ENCODE measurements around the gene KRCC1.

KRCC1 gene

DNA sequence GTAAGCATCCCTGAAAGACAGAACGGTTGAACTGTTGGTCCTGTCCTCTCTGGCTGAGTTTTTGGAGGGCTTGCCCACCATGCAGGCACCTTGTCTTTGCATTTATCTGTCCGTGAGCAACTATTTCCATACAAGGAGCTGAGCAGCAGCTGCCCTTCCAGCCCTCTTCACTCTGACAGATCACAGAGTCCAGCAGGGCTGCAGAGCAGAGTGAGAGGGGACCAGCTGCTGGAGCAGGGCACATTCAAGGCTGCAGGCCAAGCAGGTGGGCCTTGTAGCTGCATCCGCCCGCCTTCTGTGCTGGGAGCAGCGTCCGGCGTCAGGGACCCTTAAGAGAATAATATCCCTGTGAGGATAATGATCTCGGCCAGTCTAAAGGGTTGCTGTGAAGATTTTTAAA, 21.5 kb upstream of the KRCC1 start:
- in situ Hi-C loops (cut with MboI; ENCODE audit: low sequenced_read_pairs): no loop called here

- in situ Hi-C loops (cut with MboI; ENCODE audit: low sequenced_read_pairs): no loop called here
Measured at GRCh38 chr2:88074854-88075292, 19.3 kb upstream of the KRCC1 start.

- in situ Hi-C loops (cut with MboI; ENCODE audit: low sequenced_read_pairs): no loop called here
Measured at GRCh38 chr2:88074150-88074549, 18.6 kb upstream of the KRCC1 start.

DNA sequence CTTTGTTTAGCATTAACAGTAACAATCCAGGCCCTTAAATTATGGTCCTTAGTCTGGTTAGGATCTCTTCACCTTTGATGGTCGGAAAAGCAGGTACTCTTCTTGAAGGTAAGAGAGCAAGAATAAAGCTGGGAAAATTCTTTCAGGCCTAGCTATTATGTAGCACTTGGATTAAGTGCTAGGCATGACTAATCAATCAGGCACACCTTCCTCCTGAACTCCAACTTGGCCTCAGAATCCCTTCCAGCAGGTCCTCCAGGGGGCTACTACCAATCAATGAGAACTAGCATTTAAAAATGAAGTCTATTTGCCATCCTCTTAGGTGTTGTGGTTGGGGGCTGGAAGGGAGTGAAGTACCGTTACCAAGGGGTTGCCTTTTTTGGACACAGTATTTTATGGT, 15.8 kb upstream of the KRCC1 start:
- in situ Hi-C loops (cut with MboI; ENCODE audit: low sequenced_read_pairs): no loop called here

DNA sequence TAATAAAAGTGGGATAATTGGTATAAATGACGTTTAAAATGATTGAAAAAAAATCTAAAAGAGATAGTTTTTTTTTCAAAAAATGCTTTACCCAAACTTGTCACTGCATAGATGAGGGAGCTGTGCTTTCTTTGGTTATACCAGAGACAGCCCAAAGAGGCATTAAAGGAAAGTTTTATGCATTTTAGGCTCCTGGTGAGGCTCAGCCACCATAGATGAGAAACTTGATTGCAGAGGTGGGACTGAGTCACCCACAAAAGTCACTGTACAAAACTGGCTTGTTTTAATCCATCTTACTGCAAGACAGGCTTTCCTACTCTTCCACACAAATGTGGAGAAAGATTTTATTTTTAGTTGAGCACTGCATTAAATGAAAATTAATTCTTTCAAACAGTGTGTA, 14.5 kb upstream of the KRCC1 start:
- in situ Hi-C loops (cut with MboI; ENCODE audit: low sequenced_read_pairs): no loop called here

DNA sequence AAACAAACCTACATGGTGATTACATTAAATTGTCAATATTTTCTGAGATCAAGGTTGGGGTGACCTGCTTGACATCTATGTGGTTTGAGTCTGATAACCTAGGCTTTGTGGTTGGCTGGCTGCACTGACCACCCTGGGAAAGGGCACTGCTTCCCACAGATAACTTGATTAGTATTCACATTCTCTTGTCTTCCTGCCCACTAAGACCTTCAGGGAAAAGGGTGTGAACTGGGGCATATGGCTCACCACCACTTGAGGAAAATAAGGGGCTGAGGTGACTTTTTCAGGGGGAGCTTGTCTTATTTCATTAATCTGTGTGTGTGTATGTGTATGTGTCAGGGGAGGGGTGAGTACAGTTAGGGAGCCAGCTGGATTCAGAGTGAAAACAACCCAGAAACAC, 13.5 kb upstream of the KRCC1 start:
- in situ Hi-C loops (cut with MboI; ENCODE audit: low sequenced_read_pairs): loop anchor here (10.0 kb wide), 1 partner anchor 96 kb away; no protein-coding TSS in a partner anchor

GRCh38 chr2:88068044-88068443, 12.5 kb upstream of the KRCC1 start:
- in situ Hi-C loops (cut with MboI; ENCODE audit: low sequenced_read_pairs): loop anchor here (10.0 kb wide), 1 partner anchor 97 kb away; no protein-coding TSS in a partner anchor

- in situ Hi-C loops (cut with MboI; ENCODE audit: low sequenced_read_pairs): loop anchor here (10.0 kb wide), 1 partner anchor 97 kb away; no protein-coding TSS in a partner anchor
Measured at GRCh38 chr2:88067598-88067997, 12.0 kb upstream of the KRCC1 start, which contains the start of gene SMYD1. SMYD1 (plus strand) TSS chr2:88067825; CDS start chr2:88067865, 40 bp downstream.

GRCh38 chr2:88067189-88067588, 11.6 kb upstream of the KRCC1 start:
- in situ Hi-C loops (cut with MboI; ENCODE audit: low sequenced_read_pairs): loop anchor here (10.0 kb wide), 1 partner anchor 98 kb away; no protein-coding TSS in a partner anchor

GRCh38 chr2:88066543-88066942, 11.0 kb upstream of the KRCC1 start:
- in situ Hi-C loops (cut with MboI; ENCODE audit: low sequenced_read_pairs): loop anchor here (10.0 kb wide), 1 partner anchor 98 kb away; no protein-coding TSS in a partner anchor

DNA sequence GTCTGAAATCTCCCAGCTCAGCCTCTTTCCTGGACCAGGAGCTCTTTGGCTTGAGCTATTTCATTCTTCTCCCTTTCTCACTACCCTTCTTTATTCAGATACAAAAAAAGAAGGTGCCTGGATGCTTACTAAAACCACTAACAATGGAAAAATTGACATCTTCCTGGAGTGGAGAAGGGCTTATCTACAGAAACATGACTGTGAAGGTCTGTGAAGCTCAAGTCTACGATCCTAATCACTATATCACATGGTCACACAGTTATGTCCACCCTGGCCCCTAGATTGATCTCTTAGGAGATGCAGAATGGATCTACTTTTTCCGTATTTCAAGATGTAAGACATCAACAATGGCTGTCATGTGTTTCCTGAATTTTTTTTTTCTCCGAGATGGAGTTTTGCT, 5.7 kb upstream of the KRCC1 start:
- in situ Hi-C loops (cut with MboI; ENCODE audit: low sequenced_read_pairs): loop anchor here (10.0 kb wide), 1 partner anchor 104 kb away; no protein-coding TSS in a partner anchor

GRCh38 chr2:88060907-88061275, 5.3 kb upstream of the KRCC1 start:
- in situ Hi-C loops (cut with MboI; ENCODE audit: low sequenced_read_pairs): loop anchor here (10.0 kb wide), 1 partner anchor 104 kb away; no protein-coding TSS in a partner anchor

DNA sequence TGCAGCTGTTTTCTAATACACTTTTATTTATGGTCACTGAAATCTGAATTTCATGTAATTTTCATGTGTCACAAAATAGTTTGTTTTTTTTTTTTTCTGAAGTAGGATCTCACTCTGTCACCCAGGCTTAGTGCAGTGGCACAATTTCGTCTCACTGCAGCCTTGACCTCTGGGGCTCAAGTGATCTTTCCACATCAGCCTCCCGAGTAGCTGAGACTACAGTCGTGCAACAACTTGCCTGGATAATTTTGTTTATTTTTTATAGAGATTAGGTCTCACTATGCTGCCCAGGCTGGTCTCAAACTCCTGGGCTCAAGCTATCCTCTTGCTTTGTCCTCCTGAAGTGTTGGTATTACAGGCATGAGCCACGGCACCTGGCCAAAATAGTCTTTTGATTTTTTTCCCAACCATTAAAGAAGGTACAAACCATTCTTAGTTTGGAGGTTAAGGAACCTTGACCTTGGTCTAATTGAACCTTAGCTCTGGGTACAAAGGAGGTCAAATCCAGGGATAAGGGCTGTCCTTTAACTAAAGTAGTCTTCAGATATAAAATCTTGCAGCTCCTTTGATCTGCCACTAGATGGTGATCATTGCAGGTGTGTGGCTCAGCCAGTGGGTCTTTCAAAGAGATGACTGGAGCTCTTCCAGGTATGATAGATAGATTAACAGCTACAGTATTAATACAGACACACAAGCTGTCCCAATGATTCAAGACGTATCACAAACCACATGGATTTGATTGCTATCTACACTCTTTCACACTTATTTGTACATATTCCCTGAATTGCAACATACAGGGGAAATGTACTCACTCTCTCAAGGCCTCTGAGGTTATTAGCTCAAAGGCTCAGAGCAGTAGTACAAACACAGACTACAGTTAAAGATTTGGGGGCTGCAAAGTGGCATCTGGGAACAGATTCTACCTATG, 4.7 kb upstream of the KRCC1 start:
- in situ Hi-C loops (cut with MboI; ENCODE audit: low sequenced_read_pairs): loop anchor here (10.0 kb wide), 1 partner anchor 105 kb away; no protein-coding TSS in a partner anchor

GRCh38 chr2:88058191-88058590, 2.6 kb upstream of the KRCC1 start:
- in situ Hi-C loops (cut with MboI; ENCODE audit: low sequenced_read_pairs): no loop called here

DNA sequence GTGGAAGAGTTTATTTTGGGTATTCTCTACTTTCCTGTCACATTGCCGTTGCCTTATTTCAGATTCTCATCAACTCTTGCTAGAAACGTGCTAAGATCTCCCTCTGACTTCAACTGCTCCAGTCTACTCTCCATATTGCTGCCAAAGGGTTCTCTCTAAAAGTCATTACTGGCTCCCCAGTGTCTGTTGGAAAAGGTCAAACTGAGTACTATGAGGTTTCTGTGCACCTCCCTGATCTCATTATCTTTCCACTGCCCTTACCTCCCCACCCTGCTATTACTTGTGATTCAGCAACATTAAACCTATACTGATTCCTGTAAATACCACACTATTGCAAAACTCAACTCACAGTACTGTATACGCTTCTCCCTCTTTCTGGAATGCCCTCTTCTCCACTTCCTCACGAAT, 1.9 kb upstream of the KRCC1 start:
- in situ Hi-C loops (cut with MboI; ENCODE audit: low sequenced_read_pairs): no loop called here

DNA sequence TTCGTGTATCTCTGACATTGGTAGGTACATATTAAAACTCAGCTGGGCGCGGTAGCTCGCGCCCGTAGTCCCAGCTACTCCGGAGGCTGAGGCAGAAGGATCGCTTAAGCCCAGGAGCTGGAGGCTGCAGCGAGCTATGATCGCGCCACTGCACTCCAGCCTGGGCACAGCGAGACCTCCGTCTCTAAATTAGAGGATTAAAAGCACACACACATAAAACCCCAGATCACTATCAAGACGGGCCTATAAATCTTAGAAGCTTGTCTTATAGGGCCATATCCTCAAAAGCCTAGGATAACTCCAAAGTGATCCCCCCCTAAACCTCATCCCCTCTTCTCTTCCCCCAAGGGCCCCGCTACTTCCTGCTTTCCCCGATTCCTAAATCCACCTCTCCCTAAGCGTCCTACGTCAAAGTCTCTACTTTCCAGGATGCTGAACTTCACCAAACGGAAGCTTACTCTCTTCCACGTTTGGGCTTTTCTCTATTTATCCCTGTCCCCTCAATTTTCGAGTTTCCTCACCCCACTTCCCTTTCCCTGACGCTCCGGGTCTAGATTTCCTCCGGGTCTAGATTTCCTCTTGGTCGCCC, 707 bp downstream of the KRCC1 start:
- in situ Hi-C loops (cut with MboI; ENCODE audit: low sequenced_read_pairs): no loop called here

GRCh38 chr2:88053934-88054781, 1.4 kb downstream of the KRCC1 start:
- in situ Hi-C loops (cut with MboI; ENCODE audit: low sequenced_read_pairs): no loop called here

DNA sequence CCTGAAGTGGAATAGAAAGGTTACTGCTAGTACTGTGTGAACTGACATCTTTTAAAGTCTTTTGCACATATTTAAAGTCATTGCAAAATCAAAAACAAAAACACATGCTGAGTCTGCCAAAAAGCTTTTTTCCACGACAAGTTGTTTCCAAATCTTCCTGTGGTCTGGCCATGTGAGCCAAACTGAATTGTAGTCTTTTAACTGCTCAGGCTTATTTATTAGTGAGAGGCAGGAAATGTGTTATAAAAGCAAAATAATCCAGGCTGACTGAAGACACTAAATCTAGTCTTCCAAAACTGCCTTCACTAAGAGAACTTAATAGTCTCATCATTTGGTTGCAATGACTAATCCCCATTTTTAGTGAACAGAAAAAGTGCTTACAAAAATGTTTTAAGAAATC, 2.3 kb downstream of the KRCC1 start:
- in situ Hi-C loops (cut with MboI; ENCODE audit: low sequenced_read_pairs): no loop called here

- in situ Hi-C loops (cut with MboI; ENCODE audit: low sequenced_read_pairs): no loop called here
Measured at GRCh38 chr2:88051792-88052191, 3.8 kb downstream of the KRCC1 start.

- in situ Hi-C loops (cut with MboI; ENCODE audit: low sequenced_read_pairs): no loop called here
Measured at GRCh38 chr2:88049622-88050021, 6.0 kb downstream of the KRCC1 start.

GRCh38 chr2:88048541-88048940, 7.0 kb downstream of the KRCC1 start:
- in situ Hi-C loops (cut with MboI; ENCODE audit: low sequenced_read_pairs): no loop called here
